Measurements from ENCODE around the gene CDKN2B.

DNA sequence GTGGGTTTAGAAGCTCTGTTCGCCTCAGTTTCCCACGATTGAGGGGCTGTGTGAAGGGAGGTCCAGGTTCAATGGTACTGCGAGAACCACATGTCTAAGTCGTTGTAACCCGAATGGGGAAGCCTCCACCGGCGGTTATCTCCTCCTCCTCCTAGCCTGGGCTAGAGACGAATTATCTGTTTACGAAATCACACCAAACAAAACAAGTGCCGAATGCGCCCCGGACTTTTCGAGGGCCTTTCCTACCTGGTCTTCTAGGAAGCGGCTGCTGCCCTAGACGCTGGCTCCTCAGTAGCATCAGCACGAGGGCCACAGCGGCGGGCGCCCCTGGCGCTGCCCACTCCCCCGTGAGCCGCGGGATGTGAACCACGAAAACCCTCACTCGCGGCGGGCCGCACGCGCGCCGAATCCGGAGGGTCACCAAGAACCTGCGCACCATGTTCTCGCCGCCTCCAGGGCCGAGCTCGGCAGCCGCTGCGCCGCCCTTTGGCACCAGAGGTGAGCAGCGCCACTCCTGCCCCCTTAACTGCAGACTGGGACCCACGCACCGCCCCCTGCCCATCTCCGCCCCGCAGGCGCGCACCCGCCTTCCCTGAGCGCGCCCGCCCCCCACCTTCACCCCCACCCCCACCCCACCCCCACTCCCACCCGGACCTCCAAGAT, 15.1 kb downstream of the CDKN2B start, which contains the start of gene CDKN2A:
- TF ChIP-seq, protein P1, sequence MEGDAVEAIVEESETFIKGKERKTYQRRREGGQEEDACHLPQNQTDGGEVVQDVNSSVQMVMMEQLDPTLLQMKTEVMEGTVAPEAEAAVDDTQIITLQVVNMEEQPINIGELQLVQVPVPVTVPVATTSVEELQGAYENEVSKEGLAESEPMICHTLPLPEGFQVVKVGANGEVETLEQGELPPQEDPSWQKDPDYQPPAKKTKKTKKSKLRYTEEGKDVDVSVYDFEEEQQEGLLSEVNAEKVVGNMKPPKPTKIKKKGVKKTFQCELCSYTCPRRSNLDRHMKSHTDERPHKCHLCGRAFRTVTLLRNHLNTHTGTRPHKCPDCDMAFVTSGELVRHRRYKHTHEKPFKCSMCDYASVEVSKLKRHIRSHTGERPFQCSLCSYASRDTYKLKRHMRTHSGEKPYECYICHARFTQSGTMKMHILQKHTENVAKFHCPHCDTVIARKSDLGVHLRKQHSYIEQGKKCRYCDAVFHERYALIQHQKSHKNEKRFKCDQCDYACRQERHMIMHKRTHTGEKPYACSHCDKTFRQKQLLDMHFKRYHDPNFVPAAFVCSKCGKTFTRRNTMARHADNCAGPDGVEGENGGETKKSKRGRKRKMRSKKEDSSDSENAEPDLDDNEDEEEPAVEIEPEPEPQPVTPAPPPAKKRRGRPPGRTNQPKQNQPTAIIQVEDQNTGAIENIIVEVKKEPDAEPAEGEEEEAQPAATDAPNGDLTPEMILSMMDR (IDR thresholded peaks at IDR 0.05): no peak
- no peak for TF ChIP-seq POLR2A (IDR thresholded peaks at IDR 0.05)
